HG03439 (cell line): ENCODE measurements around the gene BTG3.

ENCODE experiments used
- ATAC-seq: cut with Tn5 transposase; IDR thresholded peaks from one replicate; pipeline ENCODE4 v1.9.1; 2021; ENCODE audit warnings: mild to moderate bottlenecking, moderate library complexity; ENCODE audit not compliant: unreplicated experiment

BTG3 gene

GRCh38 chr21:17585875-17586450 is 26.7 kb downstream of the BTG3 start:
- no peak for ATAC-seq

GRCh38 chr21:17583898-17584297 is 28.8 kb downstream of the BTG3 start:
- ATAC-seq = no peak

GRCh38 chr21:17580319-17580718 is 32.4 kb downstream of the BTG3 start:
- ATAC-seq = no peak

GRCh38 chr21:17578876-17579275 is 33.8 kb downstream of the BTG3 start:
- no peak for ATAC-seq

GRCh38 chr21:17578162-17578561 is 34.5 kb downstream of the BTG3 start:
- no peak for ATAC-seq

GRCh38 chr21:17577701-17578100 is 35.0 kb downstream of the BTG3 start:
- ATAC-seq = no peak

GRCh38 chr21:17576080-17576835 is 36.4 kb downstream of the BTG3 start:
- ATAC-seq = no peak

- no peak for ATAC-seq
These were observed 37.6 kb downstream of the BTG3 start for GRCh38 chr21:17575076-17575475.

GRCh38 chr21:17572431-17572830 is 40.3 kb downstream of the BTG3 start:
- ATAC-seq = no peak

- no peak for ATAC-seq
These were observed 41.9 kb downstream of the BTG3 start for GRCh38 chr21:17570786-17571185.

- ATAC-seq = no peak
These were observed 52.2 kb downstream of the BTG3 start for GRCh38 chr21:17560377-17561025.

- no peak for ATAC-seq
These were observed 57.8 kb downstream of the BTG3 start for GRCh38 chr21:17554679-17555465.

GRCh38 chr21:17554120-17554519 is 58.6 kb downstream of the BTG3 start:
- no peak for ATAC-seq

- no peak for ATAC-seq
These were observed 60.3 kb downstream of the BTG3 start for GRCh38 chr21:17552410-17552809.

- no peak for ATAC-seq
These were observed 61.9 kb downstream of the BTG3 start for GRCh38 chr21:17550671-17551308.

GRCh38 chr21:17548262-17548661 is 64.4 kb downstream of the BTG3 start:
- ATAC-seq = no peak

GRCh38 chr21:17545007-17545406 is 67.7 kb downstream of the BTG3 start:
- no peak for ATAC-seq
